Gastroesophageal sphincter (tissue), 4 donors: Measurements from ENCODE around the gene OPRL1. TPM values are rescaled to one million over a fixed set of nuclear protein-coding genes. Genes with fewer than 3 reads are reported as not detected.
A peak's percentile ranks its signal among the peaks of the same experiment; 100 is the strongest.

ENCODE experiments used
- ATAC-seq: fragments of 150-250 bp; one replicate; pipeline ENCODE4 v1.9.1; 2016; ENCODE audit warnings: mild to moderate bottlenecking, moderate library complexity
- H3K27ac ChIP-seq, 4 donors: fragments of 200-600 bp; sonication (generic) in 3 of 4; 1 replicate in 3 of 4; 2 replicates in 1 of 4; pipeline ENCODE4 v1.5.1; 2016 to 2019
- H3K27me3 ChIP-seq: fragments of 200-600 bp; sonication (generic); one replicate; pipeline ENCODE4 v1.5.1; 2019
- H3K36me3 ChIP-seq, 2 donors: fragments of 200-600 bp; sonication (generic); one replicate each; pipeline ENCODE4 v1.5.1; 2019; ENCODE audit warnings: control low read depth in 1 of 2
- H3K4me1 ChIP-seq, 3 donors: fragments of 200-600 bp; sonication (generic); 1 replicate in 2 of 3; 2 replicates in 1 of 3; pipeline ENCODE4 v1.5.1; 2016 to 2019; ENCODE audit warnings: control low read depth in 2 of 3
- H3K4me3 ChIP-seq, 2 donors: fragments of 200-600 bp; sonication (generic); one replicate each; pipeline ENCODE4 v1.5.1; 2019; ENCODE audit warnings: mild to moderate bottlenecking in 1 of 2, moderate library complexity in 1 of 2
- H3K9me3 ChIP-seq, 3 donors: fragments of 200-600 bp; sonication (generic); one replicate each; pipeline ENCODE4 v1.5.1; 2017 to 2019; ENCODE audit warnings: control low read depth in 2 of 3
- CTCF ChIP-seq, 4 experiments: fragments of 200-600 bp in 2 of 4; fragments of 450-650 bp in 2 of 4; sonication (generic) in 1 of 4; IDR thresholded peaks; one replicate each; pipeline ENCODE4 v1.5.1; 2017 to 2019; ENCODE audit warnings: antibody characterized with exemption in 4 of 4, mild to moderate bottlenecking in 2 of 4, moderate library complexity in 2 of 4
- EP300 ChIP-seq: sonication (generic); formaldehyde crosslinking; IDR thresholded peaks from one replicate; pipeline ENCODE4 v1.6.1; 2017; ENCODE audit warnings: antibody characterized with exemption, mild to moderate bottlenecking
- POLR2A ChIP-seq, 2 donors: fragments of 450-650 bp; IDR thresholded peaks; one replicate each; pipeline ENCODE4 v1.6.1; 2017; ENCODE audit warnings: antibody characterized with exemption in 2 of 2, mild to moderate bottlenecking in 2 of 2, moderate library complexity in 1 of 2
- POLR2AphosphoS5 ChIP-seq: sonication (generic); formaldehyde crosslinking; IDR thresholded peaks from one replicate; pipeline ENCODE4 v1.6.1; 2017; ENCODE audit warnings: antibody characterized with exemption
- WGBS, 2 donors: methylation state at CpG; one replicate each; pipeline ENCODE4 v1.1.5; 2018; ENCODE audit warnings: low coverage in 1 of 2; 5-methylcytosine and 5-hydroxymethylcytosine counted together
- total RNA-seq, 4 donors: library from RNA; depleted of rRNA; stranded (reverse); fragments of >200 nt; gene quantifications; one replicate each; pipeline ENCODE4 v1.1.0, GENCODE V29; 2016

Gene OPRL1
- total RNA-seq, 4 donors from 2014 or later: 0.50 to 1.1 (median 0.66) TPM

DNA sequence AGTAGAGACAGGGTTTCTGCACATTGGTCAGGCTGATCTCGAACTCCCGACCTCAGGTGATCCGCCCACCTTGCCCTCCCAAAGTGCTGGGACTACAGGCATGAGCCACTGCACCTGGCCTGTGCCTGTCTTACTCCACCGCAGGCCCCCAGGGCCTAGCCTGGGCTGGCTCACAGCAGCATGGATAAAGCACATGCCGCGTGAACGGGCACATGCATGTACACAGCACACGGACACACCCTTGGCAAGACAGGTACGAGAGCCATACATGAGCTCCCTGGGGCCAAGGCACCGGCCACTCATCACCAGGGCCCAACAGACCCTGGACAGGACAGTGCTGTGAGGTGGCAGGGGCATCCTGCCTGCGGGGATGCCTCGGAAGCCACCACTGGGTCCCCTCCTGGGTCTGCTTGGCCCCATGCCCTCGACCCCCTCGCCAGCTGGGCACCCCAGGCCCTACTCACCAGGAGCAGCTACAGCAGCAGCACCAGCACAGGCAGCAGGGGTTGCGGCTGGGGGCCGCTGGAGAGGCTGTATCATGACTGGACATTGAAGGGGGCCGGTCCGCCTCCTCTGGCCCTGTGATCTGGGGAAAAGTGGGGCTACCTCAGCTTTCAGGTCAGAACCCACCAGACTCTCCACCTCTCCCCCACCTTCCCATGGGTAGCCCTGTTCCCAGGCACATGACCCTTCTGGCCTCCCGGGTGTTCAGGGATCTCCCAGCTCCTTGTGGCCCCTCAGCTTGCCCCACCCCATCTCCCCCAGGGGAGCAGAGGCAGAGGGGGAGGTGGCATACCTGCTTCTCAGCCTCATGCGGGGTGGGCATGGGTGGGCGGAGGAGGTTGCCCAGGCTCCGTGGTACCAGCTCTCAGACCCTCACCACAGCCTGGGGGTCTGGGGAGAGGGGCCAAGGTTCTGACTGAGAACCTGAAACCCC, 3.6 kb upstream of the OPRL1 start:
- 90 to 94% methylated on average over 2 to 6 of the region's 22 CpGs for WGBS, 2 donors
- no peak for ATAC-seq
- H3K4me3 ChIP-seq: peak overlapping the region in 1 of 2 donors; percentile 78

DNA sequence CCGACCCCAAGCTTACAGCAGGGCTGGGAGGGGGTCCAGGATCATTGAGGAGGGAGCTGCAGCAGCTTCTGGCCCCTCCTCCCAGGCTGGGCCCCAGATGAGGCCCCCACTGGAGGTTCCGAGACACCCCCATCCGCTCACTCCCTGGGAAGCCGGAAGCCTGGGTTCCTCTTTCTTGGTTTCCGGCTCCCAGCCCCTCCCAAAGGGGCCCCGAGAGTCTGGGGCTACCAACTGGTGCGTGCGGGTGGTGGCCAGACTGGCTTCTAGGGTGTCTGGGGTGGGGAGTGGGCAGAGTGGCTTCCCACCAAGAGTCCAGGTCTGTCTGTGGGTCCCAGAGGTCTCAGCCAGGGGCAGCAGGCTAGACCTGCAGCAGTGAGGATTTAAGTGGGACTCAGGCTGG, 2.8 kb upstream of the OPRL1 start:
- H3K9me3 ChIP-seq: no peaks in the 10 kb centered on the region
- H3K36me3 ChIP-seq: peaks cover 0 to 35% of the 10 kb centered on the region in 2 donors
- WGBS, 2 donors: 80% methylated on average over 1 of the region's 8 CpGs; no CpG with 5 or more reads in 1 of the 2 donors
- TF ChIP-seq CTCF (IDR thresholded peaks at IDR 0.05) (no peak), POLR2A (IDR thresholded peaks at IDR 0.05) (no peak), POLR2AphosphoS5 (no peak), EP300 (no peak)
- peak overlapping the region in 1 of 4 donors; percentile 21 for H3K27ac ChIP-seq
- H3K4me1 ChIP-seq: peaks cover 0 to 29% (median 16%) of the 10 kb centered on the region in 3 donors
- H3K27me3 ChIP-seq: no peaks in the 10 kb centered on the region
- peak overlapping the region in 1 of 2 donors; percentile 78 for H3K4me3 ChIP-seq
- ATAC-seq: no peak

More for the DNA sequence above, 3.6 kb upstream of the OPRL1 start:
- Histone ChIP-seq H3K27ac (peak overlapping the region in 1 of 4 donors; percentile 21), H3K27me3 (no peaks in the 10 kb centered on the region), H3K36me3 (peaks cover 0 to 43% of the 10 kb centered on the region in 2 donors), H3K4me1 (peaks cover 0 to 29% (median 16%) of the 10 kb centered on the region in 3 donors), H3K9me3 (no peaks in the 10 kb centered on the region)
- TF ChIP-seq CTCF (IDR thresholded peaks at IDR 0.05): no peak

DNA sequence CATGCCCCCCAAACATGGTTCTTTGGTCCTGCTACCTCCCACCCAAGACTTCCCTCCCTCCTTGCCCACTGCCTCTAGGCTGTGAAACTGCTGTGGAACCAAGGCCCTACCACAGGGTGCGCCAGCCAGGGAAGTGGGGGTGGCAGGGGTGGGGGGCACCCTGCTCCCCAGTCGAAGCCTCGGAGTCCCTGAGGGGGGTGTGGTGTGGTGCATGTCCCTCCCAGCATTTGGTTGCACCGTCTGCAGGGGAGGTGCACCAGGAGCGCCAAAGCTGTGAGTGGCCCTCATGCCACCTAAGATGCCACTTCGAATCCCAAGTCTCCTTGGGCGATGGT, 2.4 kb upstream of the OPRL1 start:
- H3K27me3 ChIP-seq: no peaks in the 10 kb centered on the region
- H3K4me3 ChIP-seq: peak overlapping the region in 1 of 2 donors; percentile 78
- TF ChIP-seq EP300 (no peak), POLR2AphosphoS5 (no peak), CTCF (IDR thresholded peaks at IDR 0.05) (no peak), POLR2A (IDR thresholded peaks at IDR 0.05) (no peak)
- peak overlapping the region in 1 of 4 donors; percentile 21 for H3K27ac ChIP-seq
- peaks cover 0 to 31% of the 10 kb centered on the region in 2 donors for H3K36me3 ChIP-seq
- ATAC-seq: no peak
- no peaks in the 10 kb centered on the region for H3K9me3 ChIP-seq
- H3K4me1 ChIP-seq: peaks cover 0 to 33% (median 16%) of the 10 kb centered on the region in 3 donors
- WGBS, 2 donors: 80% methylated on average over 1 of the region's 7 CpGs; no CpG with 5 or more reads in 1 of the 2 donors

- Histone ChIP-seq H3K27ac (peak overlapping the region in 1 of 4 donors; percentile 83), H3K36me3 (peaks cover 0 to 26% of the 10 kb centered on the region in 2 donors), H3K27me3 (peaks cover 4% of the 10 kb centered on the region), H3K4me3 (peak overlapping the region in 1 of 2 donors; percentile 78), H3K9me3 (no peaks in the 10 kb centered on the region), H3K4me1 (peaks cover 0 to 38% (median 18%) of the 10 kb centered on the region in 3 donors)
- no peak for TF ChIP-seq POLR2A (IDR thresholded peaks at IDR 0.05)
- no peak for TF ChIP-seq POLR2AphosphoS5
- TF ChIP-seq EP300: no peak
- no peak for TF ChIP-seq CTCF (IDR thresholded peaks at IDR 0.05)
- 60 to 66% methylated on average over 4 to 5 of the region's 15 CpGs for WGBS, 2 donors
- ATAC-seq: no peak
These were observed 1.9 kb upstream of the OPRL1 start for GRCh38 chr20:64077876-64078551.
